Activated T-helper 1 cell treated with anti-CD3 and anti-CD28 coated beads, Interleukin-12 subunit alpha, Interleukin-12 subunit beta, Interleukin-2, Interleukin-4 antibody, amounts not matched to agents 30 ng/mL and 10 ng/mL and 1 ng/mL, durations not matched to agents 14 hours and 24 hours and 36 hours (primary cell): Measurements from ENCODE around the gene PARP8. TPM values are rescaled to one million over a fixed set of nuclear protein-coding genes. Genes with fewer than 3 reads are reported as not detected.

Source experiments
- DNase-seq: peaks from one replicate; pipeline ENCODE4 v3.0.0; 2021; ENCODE audit warnings: low spot score
- H3K27ac Mint-ChIP-seq: one replicate; pipeline ENCODE4 v1.8.0; 2021; ENCODE audit warnings: mild to moderate bottlenecking, mixed read lengths
- H3K27me3 Mint-ChIP-seq: one replicate; pipeline ENCODE4 v1.8.0; 2022; ENCODE audit warnings: mild to moderate bottlenecking, moderate library complexity, mixed read lengths; ENCODE audit not compliant: insufficient read depth
- H3K36me3 Mint-ChIP-seq: one replicate; pipeline ENCODE4 v1.8.0; 2021; ENCODE audit warnings: low read depth, mixed read lengths
- H3K4me1 Mint-ChIP-seq: one replicate; pipeline ENCODE4 v1.8.0; 2021; ENCODE audit warnings: low read depth, mixed read lengths
- H3K4me3 Mint-ChIP-seq: one replicate; pipeline ENCODE4 v1.8.0; 2021; ENCODE audit warnings: mild to moderate bottlenecking, moderate library complexity, mixed read lengths
- H3K9me3 Mint-ChIP-seq: one replicate; pipeline ENCODE4 v1.8.0; 2021; ENCODE audit warnings: mixed read lengths
- intact Hi-C: fragments of 100-400 bp; cut with micrococcal nuclease; formaldehyde crosslinking; loops from one replicate; pipeline ENCODE4 v1.15.1; 2024
- total RNA-seq: library from RNA; stranded (reverse); gene quantifications from 2 replicates; pipeline ENCODE4 v1.2.3, GENCODE V29; 2022

Gene PARP8
- total RNA-seq, 1 donor from 2014 or later, result 22.9 TPM

DNA sequence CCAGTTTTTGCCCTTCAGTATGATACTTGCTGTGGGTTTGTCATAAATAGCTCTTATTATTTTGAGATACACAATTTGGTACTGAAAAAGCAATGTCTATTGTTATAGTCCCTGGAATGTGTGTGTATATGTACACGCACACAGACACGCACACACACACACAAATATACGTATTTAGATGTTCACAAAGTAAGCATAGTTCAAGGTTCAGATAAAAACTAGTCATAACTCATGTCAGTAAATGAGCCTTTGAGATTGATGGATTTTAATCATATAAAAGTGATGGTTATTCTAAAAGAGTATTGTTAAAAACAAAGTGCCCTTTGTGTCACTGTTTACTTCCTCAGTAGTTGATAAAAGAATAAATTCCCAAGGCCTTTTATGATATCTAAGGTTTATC lies 147.3 kb downstream of the PARP8 start:
- H3K9me3 Mint-ChIP-seq, result peaks cover 16% of the 10 kb centered on the region
- H3K4me3 Mint-ChIP-seq, result no peak overlapping the region
- no peaks in the 10 kb centered on the region for H3K27me3 Mint-ChIP-seq
- no peak for DNase-seq
- H3K4me1 Mint-ChIP-seq, result no peaks in the 10 kb centered on the region
- no peak overlapping the region for H3K27ac Mint-ChIP-seq
- intact Hi-C loops, result no loop called here
- peaks cover 32% of the 10 kb centered on the region for H3K36me3 Mint-ChIP-seq

DNA sequence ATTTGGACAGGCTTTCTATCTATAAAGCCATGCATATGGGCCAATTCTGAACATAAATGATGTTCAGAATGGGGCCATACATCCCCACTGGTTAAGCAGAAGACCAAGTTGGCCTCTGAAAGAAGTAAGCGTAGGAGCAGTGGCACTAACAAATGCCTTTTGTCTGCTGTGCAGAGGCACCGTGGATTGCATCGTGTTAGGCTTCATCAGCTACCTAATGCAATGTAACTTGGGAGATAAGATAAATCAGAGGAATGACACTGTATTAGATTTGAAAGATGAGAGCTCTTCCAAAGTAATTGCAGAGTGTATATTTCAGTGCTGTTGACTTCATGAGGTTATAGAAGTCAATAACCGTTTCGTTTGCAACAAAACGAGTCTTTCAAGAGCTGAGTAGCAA lies 148.1 kb downstream of the PARP8 start:
- DNase-seq, result no peak
- no peaks in the 10 kb centered on the region for H3K27me3 Mint-ChIP-seq
- H3K27ac Mint-ChIP-seq, result no peak overlapping the region
- peaks cover 35% of the 10 kb centered on the region for H3K36me3 Mint-ChIP-seq
- H3K9me3 Mint-ChIP-seq, result peaks cover 16% of the 10 kb centered on the region
- intact Hi-C loops, result no loop called here
- no peak overlapping the region for H3K4me3 Mint-ChIP-seq
- no peaks in the 10 kb centered on the region for H3K4me1 Mint-ChIP-seq

DNA sequence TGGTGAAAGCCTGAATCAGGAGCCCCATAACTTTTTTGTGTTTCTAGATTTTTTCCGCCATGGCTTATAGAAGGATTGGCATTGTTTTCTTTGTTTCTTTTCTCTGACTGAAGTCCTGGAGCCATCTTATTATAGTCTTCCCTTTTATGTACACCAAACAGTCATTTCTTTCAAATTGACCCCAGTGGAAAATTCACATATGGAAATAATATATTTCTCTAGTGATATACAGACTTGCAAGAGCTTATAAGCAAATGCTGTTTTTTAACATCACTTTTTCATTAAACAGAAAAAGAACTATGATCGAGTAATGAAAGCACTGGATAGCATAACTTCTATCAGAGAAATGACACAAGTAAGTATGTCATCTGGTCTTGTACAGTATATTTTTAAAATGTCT lies 155.6 kb downstream of the PARP8 start:
- H3K4me1 Mint-ChIP-seq, result no peaks in the 10 kb centered on the region
- H3K36me3 Mint-ChIP-seq, result peaks cover 55% of the 10 kb centered on the region
- intact Hi-C loops, result no loop called here
- H3K4me3 Mint-ChIP-seq, result no peak overlapping the region
- H3K27me3 Mint-ChIP-seq, result no peaks in the 10 kb centered on the region
- no peak overlapping the region for H3K27ac Mint-ChIP-seq
- DNase-seq, result no peak
- H3K9me3 Mint-ChIP-seq, result no peaks in the 10 kb centered on the region

DNA sequence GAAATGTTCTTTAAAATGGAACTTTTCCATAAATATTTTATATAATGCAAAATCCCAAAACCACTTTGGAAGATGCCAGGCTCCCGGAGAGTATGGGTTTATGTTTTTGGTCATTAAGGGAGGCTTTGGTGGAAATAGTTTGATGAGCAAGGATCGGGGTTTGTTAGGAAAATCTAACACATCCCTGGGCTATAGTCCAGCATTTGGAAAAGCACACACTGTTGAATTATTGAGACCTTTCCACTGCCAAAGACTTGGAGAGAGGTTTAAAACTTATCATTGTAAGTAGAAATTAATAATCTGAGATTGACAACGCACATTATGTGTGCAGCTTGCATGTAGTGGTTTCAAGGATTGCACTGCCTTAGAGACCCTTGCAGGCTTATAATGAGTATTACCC lies 156.3 kb downstream of the PARP8 start:
- Mint-ChIP-seq H3K36me3 (peaks cover 57% of the 10 kb centered on the region), H3K27ac (no peak overlapping the region), H3K27me3 (no peaks in the 10 kb centered on the region), H3K4me1 (no peaks in the 10 kb centered on the region), H3K9me3 (no peaks in the 10 kb centered on the region), H3K4me3 (no peak overlapping the region)
- intact Hi-C loops, result no loop called here
- DNase-seq, result no peak

DNA sequence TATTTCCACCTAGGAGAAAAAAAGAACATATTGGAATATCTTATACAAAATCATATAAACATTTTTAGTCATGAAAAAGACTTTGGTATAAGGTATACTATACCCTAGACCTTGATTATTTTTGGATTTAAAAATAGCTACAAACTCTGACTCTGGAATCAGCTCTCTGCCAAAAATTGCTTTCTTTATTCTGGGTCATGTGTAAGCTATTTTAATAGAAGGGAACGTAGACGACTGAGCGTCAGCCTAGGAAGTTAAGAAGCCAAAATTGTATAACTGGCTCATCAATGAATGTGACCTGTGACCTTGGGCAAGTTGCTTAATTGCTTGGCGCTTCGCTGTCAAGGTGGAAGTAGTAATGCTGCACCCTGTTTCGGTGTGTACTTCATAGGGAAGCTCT lies 157.1 kb downstream of the PARP8 start:
- DNase-seq, result no peak
- no peak overlapping the region for H3K4me3 Mint-ChIP-seq
- H3K27ac Mint-ChIP-seq, result no peak overlapping the region
- H3K36me3 Mint-ChIP-seq, result peaks cover 62% of the 10 kb centered on the region
- no peaks in the 10 kb centered on the region for H3K27me3 Mint-ChIP-seq
- no peaks in the 10 kb centered on the region for H3K9me3 Mint-ChIP-seq
- no peaks in the 10 kb centered on the region for H3K4me1 Mint-ChIP-seq
- intact Hi-C loops, result no loop called here

DNA sequence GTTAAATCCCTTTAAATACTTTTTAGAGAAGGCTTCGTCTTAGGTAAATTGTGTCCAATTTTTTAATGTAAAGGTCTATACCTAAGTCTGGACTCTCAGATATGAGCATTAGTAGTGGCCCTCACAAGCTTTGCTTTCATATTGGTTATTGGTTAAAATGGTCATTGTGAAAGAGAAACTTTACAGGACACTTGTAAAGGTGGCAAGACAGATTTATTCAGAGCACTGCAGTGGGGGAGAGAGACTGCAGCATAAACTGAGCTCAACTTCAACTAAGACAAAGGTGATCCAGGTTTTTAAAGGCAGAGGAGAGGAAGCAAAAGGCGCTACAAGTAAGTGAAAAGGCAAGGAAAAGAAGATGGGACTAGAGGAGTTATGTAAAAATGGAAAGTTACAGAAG lies 157.7 kb downstream of the PARP8 start:
- Mint-ChIP-seq H3K27me3 (no peaks in the 10 kb centered on the region), H3K9me3 (no peaks in the 10 kb centered on the region), H3K27ac (no peak overlapping the region), H3K4me1 (no peaks in the 10 kb centered on the region), H3K4me3 (no peak overlapping the region), H3K36me3 (peaks cover 62% of the 10 kb centered on the region)
- intact Hi-C loops, result no loop called here
- DNase-seq, result no peak

DNA sequence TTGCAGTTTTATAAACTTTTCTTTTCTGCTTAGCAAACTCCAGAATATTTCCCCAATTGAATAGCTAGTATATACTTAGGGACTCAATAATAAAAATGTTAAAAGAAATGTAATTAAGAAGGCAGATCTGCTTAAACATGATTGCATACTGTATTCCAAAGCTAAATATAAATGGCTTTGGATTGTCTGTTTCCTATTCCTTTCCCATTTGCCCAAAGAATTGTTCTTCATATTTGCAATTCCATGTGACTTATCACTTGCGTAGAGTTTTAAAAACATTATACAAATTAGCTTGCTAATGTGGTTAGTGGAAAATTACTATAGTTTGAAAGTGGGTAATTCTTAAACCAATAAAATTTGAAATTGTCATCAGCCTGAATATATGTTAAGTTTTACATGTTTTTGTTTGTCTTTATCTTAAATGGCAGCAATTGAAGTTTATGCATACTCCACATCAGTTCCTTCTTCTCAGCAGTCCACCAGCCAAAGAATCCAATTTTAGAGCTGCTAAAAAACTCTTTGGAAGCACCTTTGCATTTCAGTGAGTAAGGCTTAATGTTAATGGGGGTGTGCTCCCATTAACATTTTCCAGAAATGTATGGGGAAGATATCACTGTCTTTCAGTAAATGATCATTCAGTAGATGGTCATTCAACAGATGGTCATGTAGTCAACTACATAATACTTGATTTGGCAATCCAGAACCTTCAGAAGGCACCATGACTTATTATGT lies 161.2 kb downstream of the PARP8 start:
- H3K9me3 Mint-ChIP-seq, result no peaks in the 10 kb centered on the region
- no peak overlapping the region for H3K27ac Mint-ChIP-seq
- H3K4me1 Mint-ChIP-seq, result no peaks in the 10 kb centered on the region
- intact Hi-C loops, result no loop called here
- DNase-seq, result no peak
- no peak overlapping the region for H3K4me3 Mint-ChIP-seq
- H3K27me3 Mint-ChIP-seq, result no peaks in the 10 kb centered on the region
- peaks cover 46% of the 10 kb centered on the region for H3K36me3 Mint-ChIP-seq

DNA sequence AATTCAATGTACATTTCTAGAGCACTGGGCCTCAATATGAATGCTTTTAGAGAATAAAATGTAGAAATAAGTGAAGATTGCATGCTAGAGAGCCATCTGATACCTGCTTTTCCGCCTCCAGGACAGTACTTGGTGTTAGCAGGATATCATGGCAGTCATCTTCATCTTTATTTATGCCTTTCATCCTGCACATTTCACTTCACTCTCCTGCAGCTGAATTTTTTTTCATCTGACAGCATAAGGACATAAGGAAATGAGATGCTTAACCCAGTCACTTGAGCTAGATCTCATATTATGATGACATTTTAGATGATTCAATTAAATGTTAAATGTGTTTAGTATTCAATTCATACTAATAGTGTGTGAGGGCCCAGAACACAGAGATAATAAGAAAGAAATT lies 162.6 kb downstream of the PARP8 start:
- Mint-ChIP-seq H3K4me3 (no peak overlapping the region), H3K27me3 (no peaks in the 10 kb centered on the region), H3K9me3 (no peaks in the 10 kb centered on the region), H3K27ac (no peak overlapping the region), H3K36me3 (peaks cover 38% of the 10 kb centered on the region), H3K4me1 (no peaks in the 10 kb centered on the region)
- intact Hi-C loops, result no loop called here
- DNase-seq, result no peak

DNA sequence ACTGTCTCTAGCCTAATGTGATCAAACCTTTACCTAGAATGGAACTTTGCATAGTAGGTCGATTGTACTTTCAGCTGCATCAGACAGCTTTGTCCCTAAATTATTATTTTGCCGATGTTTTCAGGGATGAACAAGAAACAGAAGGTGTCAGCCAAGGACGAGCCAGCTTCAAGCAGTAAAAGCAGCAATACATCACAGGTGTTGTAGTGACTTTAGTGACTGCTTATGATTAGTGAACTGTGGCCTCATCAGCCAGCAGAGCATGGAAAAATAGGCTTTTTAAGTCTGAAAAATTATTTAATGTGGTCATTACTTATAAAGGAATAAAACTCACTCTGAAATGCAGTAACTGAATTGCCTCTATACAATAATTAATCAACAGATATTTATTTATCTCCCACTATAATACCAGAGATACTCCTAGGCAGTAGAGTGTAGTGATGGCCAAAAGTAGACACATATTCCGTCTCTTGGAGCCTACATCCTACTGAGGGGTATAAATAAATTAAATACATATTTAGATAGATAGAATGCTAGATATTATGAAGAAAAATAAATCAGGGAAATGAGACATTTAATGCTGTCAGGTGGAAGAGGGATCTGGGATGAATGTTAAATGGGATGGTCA lies 166.3 kb downstream of the PARP8 start:
- Mint-ChIP-seq H3K9me3 (no peaks in the 10 kb centered on the region), H3K4me1 (no peaks in the 10 kb centered on the region), H3K27me3 (no peaks in the 10 kb centered on the region), H3K36me3 (peaks cover 24% of the 10 kb centered on the region), H3K4me3 (no peak overlapping the region), H3K27ac (no peak overlapping the region)
- intact Hi-C loops, result no loop called here
- DNase-seq, result no peak

DNA sequence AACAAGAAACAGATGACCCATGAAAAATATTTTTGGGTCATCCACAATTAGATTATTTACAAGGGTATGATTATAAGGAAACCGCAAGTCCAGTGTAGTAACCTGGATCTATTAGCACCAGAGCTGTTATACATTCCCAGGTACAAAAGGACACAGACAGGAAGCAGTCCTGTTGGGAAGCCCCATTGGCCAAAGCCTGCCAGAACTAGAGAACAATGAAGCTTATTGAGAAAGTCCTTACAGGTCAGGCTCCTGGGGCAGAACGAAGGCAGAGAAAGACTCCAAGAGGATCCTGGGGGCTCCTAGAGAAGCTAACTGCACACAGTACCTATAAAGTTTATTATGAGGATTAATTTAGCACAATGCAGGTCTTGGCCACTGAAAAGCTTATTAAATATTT lies 169.9 kb downstream of the PARP8 start:
- Mint-ChIP-seq H3K9me3 (no peaks in the 10 kb centered on the region), H3K36me3 (peaks cover 22% of the 10 kb centered on the region), H3K4me3 (no peak overlapping the region), H3K27ac (no peak overlapping the region), H3K4me1 (no peaks in the 10 kb centered on the region), H3K27me3 (no peaks in the 10 kb centered on the region)
- DNase-seq, result no peak
- intact Hi-C loops, result no loop called here

DNA sequence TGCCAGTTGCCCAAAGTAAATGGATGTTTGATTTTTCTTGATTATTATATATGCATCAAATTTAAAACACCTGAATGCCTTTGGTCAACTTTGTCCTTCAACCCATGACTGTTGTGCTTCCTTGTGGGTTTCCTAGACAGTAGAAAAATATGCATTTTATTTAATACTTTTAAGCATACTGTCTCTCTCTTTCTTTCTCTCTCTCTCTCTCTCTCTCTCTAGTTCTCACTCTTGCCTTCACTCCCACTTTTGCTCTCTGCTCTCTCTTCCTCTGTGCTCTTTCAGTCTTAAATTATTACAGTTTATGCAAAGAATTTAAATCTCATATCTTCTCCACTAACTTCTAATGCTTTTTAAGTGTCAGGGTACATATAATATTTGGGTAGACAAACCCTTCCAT lies 173.0 kb downstream of the PARP8 start:
- Mint-ChIP-seq H3K27ac (no peak overlapping the region), H3K27me3 (no peaks in the 10 kb centered on the region), H3K4me1 (no peaks in the 10 kb centered on the region), H3K4me3 (no peak overlapping the region), H3K9me3 (no peaks in the 10 kb centered on the region), H3K36me3 (peaks cover 23% of the 10 kb centered on the region)
- no peak for DNase-seq
- intact Hi-C loops, result no loop called here

DNA sequence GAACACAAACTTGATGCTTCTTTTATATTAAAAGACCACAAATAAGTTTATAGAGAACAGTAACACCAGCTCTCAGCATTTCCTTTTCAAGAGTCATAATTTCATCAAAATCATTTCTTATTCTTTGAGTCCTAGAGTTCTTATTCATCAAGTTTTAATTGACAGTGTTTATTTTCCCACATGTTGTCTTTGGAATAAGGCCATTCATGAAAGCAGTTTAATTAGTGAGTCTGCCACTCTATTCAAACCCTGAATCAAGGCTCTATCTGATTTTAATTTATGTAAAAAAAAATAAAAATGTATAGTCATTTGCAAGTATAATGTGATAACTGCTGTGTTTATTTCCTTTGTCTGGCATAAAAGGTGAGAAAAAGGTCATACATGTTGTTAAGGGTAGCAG lies 176.7 kb downstream of the PARP8 start:
- DNase-seq, result no peak
- Mint-ChIP-seq H3K27me3 (no peaks in the 10 kb centered on the region), H3K4me3 (no peak overlapping the region), H3K36me3 (peaks cover 14% of the 10 kb centered on the region), H3K4me1 (no peaks in the 10 kb centered on the region), H3K27ac (no peak overlapping the region), H3K9me3 (no peaks in the 10 kb centered on the region)
- intact Hi-C loops, result no loop called here

DNA sequence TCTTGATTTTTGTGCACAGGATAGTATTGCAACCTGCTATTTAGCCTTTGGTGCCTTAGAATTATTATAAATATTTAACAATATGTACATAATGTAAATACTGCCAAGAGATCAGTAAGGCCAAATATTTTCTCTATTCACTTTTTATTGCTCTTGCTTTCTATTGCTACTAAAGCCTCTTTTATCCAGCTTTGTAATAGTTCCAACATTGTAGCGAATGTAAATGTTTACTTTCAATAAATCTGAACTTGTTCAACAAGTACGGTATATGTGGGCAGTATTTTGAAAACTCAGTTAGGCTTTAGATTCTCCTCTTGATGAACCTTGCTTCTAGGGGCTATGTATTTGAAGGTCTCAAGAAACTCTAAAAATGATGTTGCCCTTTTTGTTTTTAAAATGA lies 179.8 kb downstream of the PARP8 start:
- intact Hi-C loops, result no loop called here
- DNase-seq, result no peak
- H3K27me3 Mint-ChIP-seq, result no peaks in the 10 kb centered on the region
- no peak overlapping the region for H3K4me3 Mint-ChIP-seq
- no peaks in the 10 kb centered on the region for H3K9me3 Mint-ChIP-seq
- no peaks in the 10 kb centered on the region for H3K4me1 Mint-ChIP-seq
- no peak overlapping the region for H3K27ac Mint-ChIP-seq
- H3K36me3 Mint-ChIP-seq, result peaks cover 1% of the 10 kb centered on the region

DNA sequence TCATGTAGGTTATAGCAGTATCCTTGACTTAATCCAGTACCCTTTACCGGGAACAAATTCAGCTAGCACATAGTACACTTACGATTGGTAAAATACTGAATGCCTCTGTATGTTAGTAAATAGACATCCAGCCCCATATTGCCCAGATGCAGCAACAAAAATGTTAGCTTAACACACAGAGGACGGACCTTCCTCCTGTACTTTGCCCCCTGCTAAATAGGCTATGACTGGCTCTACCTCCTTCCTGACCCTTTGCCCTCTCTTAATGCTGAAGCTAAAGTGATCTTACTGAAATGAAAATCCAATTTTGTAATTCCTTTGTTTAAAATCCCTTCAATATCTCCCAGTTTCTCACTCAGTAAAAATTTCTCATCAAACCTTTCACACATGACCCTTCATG lies 183.1 kb downstream of the PARP8 start:
- H3K4me3 Mint-ChIP-seq, result no peak overlapping the region
- H3K9me3 Mint-ChIP-seq, result no peaks in the 10 kb centered on the region
- no peaks in the 10 kb centered on the region for H3K36me3 Mint-ChIP-seq
- no peak overlapping the region for H3K27ac Mint-ChIP-seq
- no peak for DNase-seq
- H3K4me1 Mint-ChIP-seq, result peaks cover 9% of the 10 kb centered on the region
- no peaks in the 10 kb centered on the region for H3K27me3 Mint-ChIP-seq
- intact Hi-C loops, result no loop called here
